ENCODE results near the gene CAPZA1.

The CAPZA1 gene

DNA sequence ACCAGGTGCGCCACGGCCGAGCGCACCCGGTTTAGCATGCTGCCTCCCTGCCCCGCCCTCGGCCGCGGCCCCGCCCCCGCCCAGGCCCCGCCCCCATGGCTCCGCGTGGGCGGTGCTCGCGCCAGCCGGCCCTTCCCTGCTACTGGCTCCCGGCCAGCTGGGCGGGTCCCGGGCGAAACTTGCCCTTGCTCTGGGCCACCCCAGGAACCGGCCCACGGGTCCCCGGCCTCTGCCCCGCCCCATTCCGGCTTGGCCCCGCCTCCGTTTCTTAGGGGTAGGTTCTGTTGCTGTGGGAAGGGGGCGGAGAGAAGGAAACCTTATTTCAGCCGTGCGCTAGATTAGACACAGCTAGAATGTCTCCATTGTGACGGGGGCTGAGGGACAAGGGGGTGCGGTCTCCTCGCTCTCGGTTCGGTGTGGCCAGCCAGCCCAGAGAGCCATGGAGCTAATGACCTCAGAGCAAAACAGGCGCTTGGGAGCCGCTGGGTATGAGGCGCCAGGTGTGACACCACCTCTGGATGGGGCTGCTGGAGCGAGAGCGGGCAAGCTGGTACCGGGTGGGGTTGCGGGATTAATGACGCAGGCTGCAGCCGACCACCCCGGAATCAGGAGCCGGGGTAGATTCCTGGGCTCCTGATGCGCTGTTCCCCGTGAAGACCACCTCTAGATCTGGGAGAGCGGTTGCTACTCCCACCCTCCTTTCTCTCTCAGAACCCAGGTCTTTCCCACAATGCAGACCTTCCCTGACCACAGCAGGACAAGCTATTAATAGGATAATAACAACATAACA is 95.8 kb downstream of the CAPZA1 start, which contains the start of gene PPM1J (continued):
- TF ChIP-seq, protein P1, sequence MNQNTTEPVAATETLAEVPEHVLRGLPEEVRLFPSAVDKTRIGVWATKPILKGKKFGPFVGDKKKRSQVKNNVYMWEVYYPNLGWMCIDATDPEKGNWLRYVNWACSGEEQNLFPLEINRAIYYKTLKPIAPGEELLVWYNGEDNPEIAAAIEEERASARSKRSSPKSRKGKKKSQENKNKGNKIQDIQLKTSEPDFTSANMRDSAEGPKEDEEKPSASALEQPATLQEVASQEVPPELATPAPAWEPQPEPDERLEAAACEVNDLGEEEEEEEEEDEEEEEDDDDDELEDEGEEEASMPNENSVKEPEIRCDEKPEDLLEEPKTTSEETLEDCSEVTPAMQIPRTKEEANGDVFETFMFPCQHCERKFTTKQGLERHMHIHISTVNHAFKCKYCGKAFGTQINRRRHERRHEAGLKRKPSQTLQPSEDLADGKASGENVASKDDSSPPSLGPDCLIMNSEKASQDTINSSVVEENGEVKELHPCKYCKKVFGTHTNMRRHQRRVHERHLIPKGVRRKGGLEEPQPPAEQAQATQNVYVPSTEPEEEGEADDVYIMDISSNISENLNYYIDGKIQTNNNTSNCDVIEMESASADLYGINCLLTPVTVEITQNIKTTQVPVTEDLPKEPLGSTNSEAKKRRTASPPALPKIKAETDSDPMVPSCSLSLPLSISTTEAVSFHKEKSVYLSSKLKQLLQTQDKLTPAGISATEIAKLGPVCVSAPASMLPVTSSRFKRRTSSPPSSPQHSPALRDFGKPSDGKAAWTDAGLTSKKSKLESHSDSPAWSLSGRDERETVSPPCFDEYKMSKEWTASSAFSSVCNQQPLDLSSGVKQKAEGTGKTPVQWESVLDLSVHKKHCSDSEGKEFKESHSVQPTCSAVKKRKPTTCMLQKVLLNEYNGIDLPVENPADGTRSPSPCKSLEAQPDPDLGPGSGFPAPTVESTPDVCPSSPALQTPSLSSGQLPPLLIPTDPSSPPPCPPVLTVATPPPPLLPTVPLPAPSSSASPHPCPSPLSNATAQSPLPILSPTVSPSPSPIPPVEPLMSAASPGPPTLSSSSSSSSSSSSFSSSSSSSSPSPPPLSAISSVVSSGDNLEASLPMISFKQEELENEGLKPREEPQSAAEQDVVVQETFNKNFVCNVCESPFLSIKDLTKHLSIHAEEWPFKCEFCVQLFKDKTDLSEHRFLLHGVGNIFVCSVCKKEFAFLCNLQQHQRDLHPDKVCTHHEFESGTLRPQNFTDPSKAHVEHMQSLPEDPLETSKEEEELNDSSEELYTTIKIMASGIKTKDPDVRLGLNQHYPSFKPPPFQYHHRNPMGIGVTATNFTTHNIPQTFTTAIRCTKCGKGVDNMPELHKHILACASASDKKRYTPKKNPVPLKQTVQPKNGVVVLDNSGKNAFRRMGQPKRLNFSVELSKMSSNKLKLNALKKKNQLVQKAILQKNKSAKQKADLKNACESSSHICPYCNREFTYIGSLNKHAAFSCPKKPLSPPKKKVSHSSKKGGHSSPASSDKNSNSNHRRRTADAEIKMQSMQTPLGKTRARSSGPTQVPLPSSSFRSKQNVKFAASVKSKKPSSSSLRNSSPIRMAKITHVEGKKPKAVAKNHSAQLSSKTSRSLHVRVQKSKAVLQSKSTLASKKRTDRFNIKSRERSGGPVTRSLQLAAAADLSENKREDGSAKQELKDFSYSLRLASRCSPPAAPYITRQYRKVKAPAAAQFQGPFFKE (tag by site-specific recombination; IDR thresholded peaks at IDR 0.05; ENCODE audit: borderline replicate concordance), result no peak
- TF ChIP-seq, protein P2, sequence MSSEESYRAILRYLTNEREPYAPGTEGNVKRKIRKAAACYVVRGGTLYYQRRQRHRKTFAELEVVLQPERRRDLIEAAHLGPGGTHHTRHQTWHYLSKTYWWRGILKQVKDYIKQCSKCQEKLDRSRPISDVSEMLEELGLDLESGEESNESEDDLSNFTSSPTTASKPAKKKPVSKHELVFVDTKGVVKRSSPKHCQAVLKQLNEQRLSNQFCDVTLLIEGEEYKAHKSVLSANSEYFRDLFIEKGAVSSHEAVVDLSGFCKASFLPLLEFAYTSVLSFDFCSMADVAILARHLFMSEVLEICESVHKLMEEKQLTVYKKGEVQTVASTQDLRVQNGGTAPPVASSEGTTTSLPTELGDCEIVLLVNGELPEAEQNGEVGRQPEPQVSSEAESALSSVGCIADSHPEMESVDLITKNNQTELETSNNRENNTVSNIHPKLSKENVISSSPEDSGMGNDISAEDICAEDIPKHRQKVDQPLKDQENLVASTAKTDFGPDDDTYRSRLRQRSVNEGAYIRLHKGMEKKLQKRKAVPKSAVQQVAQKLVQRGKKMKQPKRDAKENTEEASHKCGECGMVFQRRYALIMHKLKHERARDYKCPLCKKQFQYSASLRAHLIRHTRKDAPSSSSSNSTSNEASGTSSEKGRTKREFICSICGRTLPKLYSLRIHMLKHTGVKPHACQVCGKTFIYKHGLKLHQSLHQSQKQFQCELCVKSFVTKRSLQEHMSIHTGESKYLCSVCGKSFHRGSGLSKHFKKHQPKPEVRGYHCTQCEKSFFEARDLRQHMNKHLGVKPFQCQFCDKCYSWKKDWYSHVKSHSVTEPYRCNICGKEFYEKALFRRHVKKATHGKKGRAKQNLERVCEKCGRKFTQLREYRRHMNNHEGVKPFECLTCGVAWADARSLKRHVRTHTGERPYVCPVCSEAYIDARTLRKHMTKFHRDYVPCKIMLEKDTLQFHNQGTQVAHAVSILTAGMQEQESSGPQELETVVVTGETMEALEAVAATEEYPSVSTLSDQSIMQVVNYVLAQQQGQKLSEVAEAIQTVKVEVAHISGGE (tag by site-specific recombination; conservative IDR thresholded peaks at IDR 0.05; ENCODE audit: low read depth), result no peak
- no peak for TF ChIP-seq ZNF114 (tag by site-specific recombination; IDR thresholded peaks at IDR 0.05)
- no peak for TF ChIP-seq ZNF112 (tag by site-specific recombination; IDR thresholded peaks at IDR 0.05)
- TF ChIP-seq ZBTB48 (tag by site-specific recombination; IDR thresholded peaks at IDR 0.05), result peak; percentile 76; the same call in 1 of the 2 replicates
- TF ChIP-seq ZNF626 (tag by site-specific recombination; IDR thresholded peaks at IDR 0.05), result no peak
- peak; percentile 92 for TF ChIP-seq SP2 (tag by site-specific recombination; IDR thresholded peaks at IDR 0.05)
- TF ChIP-seq KLF8 (tag by site-specific recombination; IDR thresholded peaks at IDR 0.05), result peak; percentile 79
- TF ChIP-seq, protein P3, sequence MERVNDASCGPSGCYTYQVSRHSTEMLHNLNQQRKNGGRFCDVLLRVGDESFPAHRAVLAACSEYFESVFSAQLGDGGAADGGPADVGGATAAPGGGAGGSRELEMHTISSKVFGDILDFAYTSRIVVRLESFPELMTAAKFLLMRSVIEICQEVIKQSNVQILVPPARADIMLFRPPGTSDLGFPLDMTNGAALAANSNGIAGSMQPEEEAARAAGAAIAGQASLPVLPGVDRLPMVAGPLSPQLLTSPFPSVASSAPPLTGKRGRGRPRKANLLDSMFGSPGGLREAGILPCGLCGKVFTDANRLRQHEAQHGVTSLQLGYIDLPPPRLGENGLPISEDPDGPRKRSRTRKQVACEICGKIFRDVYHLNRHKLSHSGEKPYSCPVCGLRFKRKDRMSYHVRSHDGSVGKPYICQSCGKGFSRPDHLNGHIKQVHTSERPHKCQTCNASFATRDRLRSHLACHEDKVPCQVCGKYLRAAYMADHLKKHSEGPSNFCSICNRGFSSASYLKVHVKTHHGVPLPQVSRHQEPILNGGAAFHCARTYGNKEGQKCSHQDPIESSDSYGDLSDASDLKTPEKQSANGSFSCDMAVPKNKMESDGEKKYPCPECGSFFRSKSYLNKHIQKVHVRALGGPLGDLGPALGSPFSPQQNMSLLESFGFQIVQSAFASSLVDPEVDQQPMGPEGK (tag by site-specific recombination; IDR thresholded peaks at IDR 0.05), result peak; percentile 79
- TF ChIP-seq ZNF830 (tag by site-specific recombination; IDR thresholded peaks at IDR 0.05; ENCODE audit: low read depth), result no peak
- no peak for TF ChIP-seq TCF7L2 (IDR thresholded peaks at IDR 0.05; ENCODE audit: borderline replicate concordance, low read depth, low read length)
- no peak for TF ChIP-seq ZNF10 (tag by site-specific recombination; IDR thresholded peaks at IDR 0.05)
- peak; percentile 34; the same call in 1 of the 2 replicates for TF ChIP-seq KLF16 (tag by site-specific recombination; IDR thresholded peaks at IDR 0.05)
- TF ChIP-seq, protein P4, sequence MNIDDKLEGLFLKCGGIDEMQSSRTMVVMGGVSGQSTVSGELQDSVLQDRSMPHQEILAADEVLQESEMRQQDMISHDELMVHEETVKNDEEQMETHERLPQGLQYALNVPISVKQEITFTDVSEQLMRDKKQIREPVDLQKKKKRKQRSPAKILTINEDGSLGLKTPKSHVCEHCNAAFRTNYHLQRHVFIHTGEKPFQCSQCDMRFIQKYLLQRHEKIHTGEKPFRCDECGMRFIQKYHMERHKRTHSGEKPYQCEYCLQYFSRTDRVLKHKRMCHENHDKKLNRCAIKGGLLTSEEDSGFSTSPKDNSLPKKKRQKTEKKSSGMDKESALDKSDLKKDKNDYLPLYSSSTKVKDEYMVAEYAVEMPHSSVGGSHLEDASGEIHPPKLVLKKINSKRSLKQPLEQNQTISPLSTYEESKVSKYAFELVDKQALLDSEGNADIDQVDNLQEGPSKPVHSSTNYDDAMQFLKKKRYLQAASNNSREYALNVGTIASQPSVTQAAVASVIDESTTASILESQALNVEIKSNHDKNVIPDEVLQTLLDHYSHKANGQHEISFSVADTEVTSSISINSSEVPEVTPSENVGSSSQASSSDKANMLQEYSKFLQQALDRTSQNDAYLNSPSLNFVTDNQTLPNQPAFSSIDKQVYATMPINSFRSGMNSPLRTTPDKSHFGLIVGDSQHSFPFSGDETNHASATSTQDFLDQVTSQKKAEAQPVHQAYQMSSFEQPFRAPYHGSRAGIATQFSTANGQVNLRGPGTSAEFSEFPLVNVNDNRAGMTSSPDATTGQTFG (tag by site-specific recombination; IDR thresholded peaks at IDR 0.05; ENCODE audit: borderline replicate concordance), result no peak
- TF ChIP-seq, protein P5, sequence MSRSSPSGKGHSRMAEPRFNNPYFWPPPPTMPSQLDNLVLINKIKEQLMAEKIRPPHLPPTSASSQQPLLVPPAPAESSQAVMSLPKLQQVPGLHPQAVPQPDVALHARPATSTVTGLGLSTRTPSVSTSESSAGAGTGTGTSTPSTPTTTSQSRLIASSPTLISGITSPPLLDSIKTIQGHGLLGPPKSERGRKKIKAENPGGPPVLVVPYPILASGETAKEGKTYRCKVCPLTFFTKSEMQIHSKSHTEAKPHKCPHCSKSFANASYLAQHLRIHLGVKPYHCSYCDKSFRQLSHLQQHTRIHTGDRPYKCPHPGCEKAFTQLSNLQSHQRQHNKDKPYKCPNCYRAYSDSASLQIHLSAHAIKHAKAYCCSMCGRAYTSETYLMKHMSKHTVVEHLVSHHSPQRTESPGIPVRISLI (tag by site-specific recombination; IDR thresholded peaks at IDR 0.05), result no peak
- no peak for TF ChIP-seq SETDB1 (IDR thresholded peaks at IDR 0.05; ENCODE audit: insufficient read length, low read length)
- peak; percentile 57 for TF ChIP-seq GLIS2 (tag by site-specific recombination; IDR thresholded peaks at IDR 0.05)
- TF ChIP-seq ZNF629 (tag by site-specific recombination; IDR thresholded peaks at IDR 0.05), result 0 out of 2 replicates have a peak, but pooled peaks have one; percentile 37
- TF ChIP-seq, protein P6, sequence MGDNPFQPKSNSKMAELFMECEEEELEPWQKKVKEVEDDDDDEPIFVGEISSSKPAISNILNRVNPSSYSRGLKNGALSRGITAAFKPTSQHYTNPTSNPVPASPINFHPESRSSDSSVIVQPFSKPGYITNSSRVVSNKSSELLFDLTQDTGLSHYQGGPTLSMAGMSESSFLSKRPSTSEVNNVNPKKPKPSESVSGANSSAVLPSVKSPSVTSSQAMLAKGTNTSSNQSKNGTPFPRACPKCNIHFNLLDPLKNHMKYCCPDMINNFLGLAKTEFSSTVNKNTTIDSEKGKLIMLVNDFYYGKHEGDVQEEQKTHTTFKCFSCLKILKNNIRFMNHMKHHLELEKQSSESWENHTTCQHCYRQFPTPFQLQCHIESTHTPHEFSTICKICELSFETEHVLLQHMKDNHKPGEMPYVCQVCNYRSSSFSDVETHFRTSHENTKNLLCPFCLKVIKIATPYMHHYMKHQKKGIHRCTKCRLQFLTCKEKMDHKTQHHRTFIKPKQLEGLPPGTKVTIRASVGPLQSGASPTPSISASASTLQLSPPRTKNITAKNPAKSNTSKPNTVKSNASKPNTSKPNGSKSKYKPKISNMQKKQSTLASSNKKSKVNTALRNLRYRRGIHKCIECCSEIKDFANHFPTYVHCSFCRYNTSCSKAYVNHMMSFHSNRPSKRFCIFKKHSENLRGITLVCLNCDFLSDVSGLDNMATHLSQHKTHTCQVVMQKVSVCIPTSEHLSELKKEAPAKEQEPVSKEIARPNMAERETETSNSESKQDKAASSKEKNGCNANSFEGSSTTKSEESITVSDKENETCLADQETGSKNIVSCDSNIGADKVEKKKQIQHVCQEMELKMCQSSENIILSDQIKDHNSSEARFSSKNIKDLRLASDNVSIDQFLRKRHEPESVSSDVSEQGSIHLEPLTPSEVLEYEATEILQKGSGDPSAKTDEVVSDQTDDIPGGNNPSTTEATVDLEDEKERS (tag by site-specific recombination; IDR thresholded peaks at IDR 0.05), result no peak

Data from HEK293 (cell line).